ENCODE measurements around the gene RASA3. TPM values are rescaled to one million over a fixed set of nuclear protein-coding genes. Genes with fewer than 3 reads are reported as not detected.

RASA3 gene
- total and polyA plus RNA-seq, 2 of the 8 experiments (the other 6 are each of a cell fraction or from before 2014, with no cell fraction given), result 7.5 to 21.9 TPM

DNA sequence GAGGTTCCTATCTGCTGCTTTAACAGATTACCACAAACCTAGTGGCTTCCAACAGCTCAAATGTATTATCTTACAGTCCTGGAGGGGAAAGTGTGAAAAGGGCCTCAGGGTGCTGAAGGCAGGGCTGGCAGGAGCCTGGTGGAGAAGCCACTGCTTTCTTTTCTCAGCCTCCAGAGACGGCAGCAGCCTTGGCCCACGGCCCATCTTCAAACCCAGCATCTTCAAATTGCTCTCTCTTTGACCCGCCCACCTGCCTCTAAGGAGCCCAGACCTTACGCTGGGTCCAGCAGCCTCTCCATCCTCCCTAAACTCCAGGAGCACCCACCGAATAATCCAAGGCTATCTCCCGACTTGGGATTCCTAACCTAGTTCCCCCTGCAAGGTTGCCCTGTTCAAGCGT, 194.2 kb downstream of the RASA3 start (continued):
- TF ChIP-seq CTBP2 (IDR thresholded peaks at IDR 0.05; ENCODE audit: borderline replicate concordance, insufficient read depth, insufficient read length, low read length), result no peak
- no peak for TF ChIP-seq POLR2AphosphoS5 (IDR thresholded peaks at IDR 0.05; ENCODE audit: low read depth, low read length)
- no peak for TF ChIP-seq SIX5 (IDR thresholded peaks at IDR 0.05; ENCODE audit: low read depth, low read length)
- no peak for TF ChIP-seq ASH2L (IDR thresholded peaks at IDR 0.05; ENCODE audit: low read length)
